DMS153 treated with DMSO at 0.1 percent for 48 hours (cell line): ENCODE data around the gene ASTN2.

Source experiments
- DNase-seq: peaks from one replicate; lab custom pipeline; 2025; ENCODE audit not compliant: unreplicated experiment; lab: John Stamatoyannopoulos, UW

ASTN2 gene

GRCh38 chr9:116377179-116377798 lies 1037.6 kb downstream of the ASTN2 start:
- no peak for DNase-seq
